HepG2 (cell line): ENCODE measurements around the gene TNFSF12. TPM values are rescaled to one million over a fixed set of nuclear protein-coding genes. Genes with fewer than 3 reads are reported as not detected.

ENCODE experiments used
- ATRX ChIP-seq: sonication (generic); formaldehyde crosslinking; IDR thresholded peaks from 2 replicates; pipeline ENCODE4 v1.4.0; 2020; ENCODE audit warnings: missing genetic modification reagents, borderline replicate concordance
- ERF ChIP-seq: IDR thresholded peaks from 2 replicates; pipeline ENCODE4 v1.6.1; 2018; ENCODE audit warnings: missing biosample characterization, missing genetic modification reagents
- FOSL1 ChIP-seq: sonication (generic); formaldehyde crosslinking; IDR thresholded peaks from 2 replicates; pipeline ENCODE4 v1.9.0; 2021; ENCODE audit warnings: missing genetic modification reagents, borderline replicate concordance
- IRF2 ChIP-seq: IDR thresholded peaks from 2 replicates; pipeline ENCODE4 v1.6.1; 2018; ENCODE audit warnings: missing genetic modification reagents, missing compliant biosample characterization
- ISX ChIP-seq: sonication (generic); formaldehyde crosslinking; conservative IDR thresholded peaks from 2 replicates; pipeline ENCODE4 v1.5.0; 2020; ENCODE audit warnings: missing genetic modification reagents
- MED1 ChIP-seq: sonication (generic); formaldehyde crosslinking; IDR thresholded peaks from 2 replicates; pipeline ENCODE4 v1.4.0; 2020; ENCODE audit warnings: missing genetic modification reagents
- SOX5 ChIP-seq: IDR thresholded peaks from 2 replicates; pipeline ENCODE4 v1.6.1; 2016; ENCODE audit warnings: borderline replicate concordance
- SP2 ChIP-seq: sonication (generic); formaldehyde crosslinking; IDR thresholded peaks from 2 replicates; pipeline ENCODE4 v1.5.1; 2020; ENCODE audit warnings: mild to moderate bottlenecking, missing genetic modification reagents
- TAF1 ChIP-seq: sonication (generic); formaldehyde crosslinking; IDR thresholded peaks from 2 replicates; pipeline ENCODE4 v1.4.0; 2020; ENCODE audit warnings: missing genetic modification reagents
- ZFX ChIP-seq: sonication (generic); formaldehyde crosslinking; IDR thresholded peaks from 2 replicates; pipeline ENCODE4 v1.4.0; 2020; ENCODE audit warnings: mild to moderate bottlenecking, low read depth, missing genetic modification reagents, moderate library complexity
- ZNF281 ChIP-seq: sonication (generic); formaldehyde crosslinking; IDR thresholded peaks from 2 replicates; pipeline ENCODE4 v1.4.0; 2020; ENCODE audit warnings: missing genetic modification reagents, borderline replicate concordance
- ZNF547 ChIP-seq: sonication (generic); formaldehyde crosslinking; IDR thresholded peaks from 2 replicates; pipeline ENCODE4 v1.5.1; 2020; ENCODE audit warnings: mild to moderate bottlenecking, missing genetic modification reagents
- ZNF687 ChIP-seq: sonication (generic); formaldehyde crosslinking; IDR thresholded peaks from 2 replicates; pipeline ENCODE4 v1.5.1; 2020; ENCODE audit warnings: mild to moderate bottlenecking, missing genetic modification reagents, moderate library complexity
- polyA plus RNA-seq, 8 experiments: library from polyadenylated mRNA; depleted of rRNA in 3 of 8; stranded (reverse) in 7 of 8; unstranded in 1 of 8; fragments of >200 nt; fragmentation: Illumina TruSeq in 4 of 8; extraction: Trizol in 4 of 8; gene quantifications; 2 replicates each; pipeline versions ENCODE4 v1.2.1 to v1.2.3, GENCODE V29; 2011 to 2016; ENCODE audit warnings: low read depth in 4 of 8, missing spikeins in 1 of 8, mixed read lengths in 1 of 8; ENCODE audit not compliant: insufficient read depth in 1 of 8
- total RNA-seq, 5 experiments: library from RNA; depleted of rRNA; stranded (reverse); fragments of >200 nt; fragmentation: Illumina TruSeq; extraction: Trizol; gene quantifications; 2 replicates each; pipeline ENCODE4 v1.2.3, GENCODE V29; 2016; ENCODE audit warnings: low read depth in 1 of 5
- TF ChIP-seq, protein P1 (sequence below): sonication (generic); formaldehyde crosslinking; IDR thresholded peaks from 2 replicates; pipeline ENCODE4 v1.8.1; 2023; ENCODE audit warnings: mild to moderate bottlenecking, inconsistent platforms, moderate library complexity, missing genetic modification reagents, borderline replicate concordance
- TF ChIP-seq, protein P2 (sequence below): sonication (generic); formaldehyde crosslinking; IDR thresholded peaks from 2 replicates; pipeline ENCODE4 v1.4.0; 2020; ENCODE audit warnings: missing genetic modification reagents
- TF ChIP-seq, protein P3 (sequence below): sonication (generic); formaldehyde crosslinking; conservative IDR thresholded peaks from 2 replicates; pipeline ENCODE4 v1.4.0; 2020; ENCODE audit warnings: missing genetic modification reagents

TNFSF12 gene
- total and polyA plus RNA-seq, 2 of the 13 experiments (the other 11 are each of a cell fraction or from before 2014, with no cell fraction given) = 0.93 to 7.2 TPM

DNA sequence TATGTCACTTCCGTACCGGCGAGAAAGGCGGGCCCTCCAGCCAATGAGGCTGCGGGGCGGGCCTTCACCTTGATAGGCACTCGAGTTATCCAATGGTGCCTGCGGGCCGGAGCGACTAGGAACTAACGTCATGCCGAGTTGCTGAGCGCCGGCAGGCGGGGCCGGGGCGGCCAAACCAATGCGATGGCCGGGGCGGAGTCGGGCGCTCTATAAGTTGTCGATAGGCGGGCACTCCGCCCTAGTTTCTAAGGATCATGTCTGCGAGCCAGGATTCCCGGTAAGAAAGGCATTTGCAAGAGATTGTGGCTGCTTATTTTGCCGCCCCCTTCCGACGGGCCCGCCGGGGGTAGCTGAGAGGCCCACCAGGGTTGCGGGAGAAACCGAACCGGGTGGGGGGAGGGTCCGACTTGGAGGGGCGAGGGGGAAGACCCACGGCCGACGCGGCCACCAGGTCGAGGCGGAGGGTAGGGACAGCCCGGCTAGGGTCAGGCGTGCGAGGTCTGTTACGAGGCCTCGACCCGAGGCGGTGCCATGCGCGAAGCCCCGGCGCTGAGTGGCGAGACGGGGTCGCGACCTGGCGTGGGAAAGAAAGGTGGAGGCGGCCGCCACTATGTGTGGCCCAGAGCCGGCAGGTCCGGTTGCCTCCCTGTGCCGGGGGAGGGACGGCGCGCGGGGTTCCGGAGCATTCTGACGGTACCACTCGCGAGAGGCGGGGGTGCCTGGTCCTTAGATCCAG, 23.9 kb downstream of the TNFSF12 start (continued):
- TF ChIP-seq FOSL1 (CRISPR knock-in tag) = no peak
- peak; percentile 87 for TF ChIP-seq TAF1
- TF ChIP-seq SOX5 (CRISPR knock-in tag) = no peak
- TF ChIP-seq SP2 (CRISPR knock-in tag) = peak; percentile 100
- peak; percentile 56 for TF ChIP-seq ZNF687 (CRISPR knock-in tag)
- TF ChIP-seq, protein P1, sequence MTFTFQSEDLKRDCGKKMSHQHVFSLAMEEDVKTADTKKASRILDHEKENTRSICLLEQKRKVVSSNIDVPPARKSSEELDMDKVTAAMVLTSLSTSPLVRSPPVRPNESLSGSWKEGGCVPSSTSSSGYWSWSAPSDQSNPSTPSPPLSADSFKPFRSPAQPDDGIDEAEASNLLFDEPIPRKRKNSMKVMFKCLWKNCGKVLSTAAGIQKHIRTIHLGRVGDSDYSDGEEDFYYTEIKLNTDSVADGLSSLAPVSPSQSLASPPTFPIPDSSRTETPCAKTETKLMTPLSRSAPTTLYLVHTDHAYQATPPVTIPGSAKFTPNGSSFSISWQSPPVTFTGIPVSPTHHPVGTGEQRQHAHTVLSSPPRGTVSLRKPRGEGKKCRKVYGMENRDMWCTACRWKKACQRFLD (CRISPR knock-in tag) = peak; percentile 57; the same call in 1 of the 2 replicates
- TF ChIP-seq ISX (CRISPR knock-in tag) = no peak
- TF ChIP-seq ZNF281 (CRISPR knock-in tag) = 0 out of 2 replicates have a peak, but pooled peaks have one; percentile 44
- no peak; the same call in 1 of the 2 replicates for TF ChIP-seq ZFX (CRISPR knock-in tag)
- TF ChIP-seq, protein P2, sequence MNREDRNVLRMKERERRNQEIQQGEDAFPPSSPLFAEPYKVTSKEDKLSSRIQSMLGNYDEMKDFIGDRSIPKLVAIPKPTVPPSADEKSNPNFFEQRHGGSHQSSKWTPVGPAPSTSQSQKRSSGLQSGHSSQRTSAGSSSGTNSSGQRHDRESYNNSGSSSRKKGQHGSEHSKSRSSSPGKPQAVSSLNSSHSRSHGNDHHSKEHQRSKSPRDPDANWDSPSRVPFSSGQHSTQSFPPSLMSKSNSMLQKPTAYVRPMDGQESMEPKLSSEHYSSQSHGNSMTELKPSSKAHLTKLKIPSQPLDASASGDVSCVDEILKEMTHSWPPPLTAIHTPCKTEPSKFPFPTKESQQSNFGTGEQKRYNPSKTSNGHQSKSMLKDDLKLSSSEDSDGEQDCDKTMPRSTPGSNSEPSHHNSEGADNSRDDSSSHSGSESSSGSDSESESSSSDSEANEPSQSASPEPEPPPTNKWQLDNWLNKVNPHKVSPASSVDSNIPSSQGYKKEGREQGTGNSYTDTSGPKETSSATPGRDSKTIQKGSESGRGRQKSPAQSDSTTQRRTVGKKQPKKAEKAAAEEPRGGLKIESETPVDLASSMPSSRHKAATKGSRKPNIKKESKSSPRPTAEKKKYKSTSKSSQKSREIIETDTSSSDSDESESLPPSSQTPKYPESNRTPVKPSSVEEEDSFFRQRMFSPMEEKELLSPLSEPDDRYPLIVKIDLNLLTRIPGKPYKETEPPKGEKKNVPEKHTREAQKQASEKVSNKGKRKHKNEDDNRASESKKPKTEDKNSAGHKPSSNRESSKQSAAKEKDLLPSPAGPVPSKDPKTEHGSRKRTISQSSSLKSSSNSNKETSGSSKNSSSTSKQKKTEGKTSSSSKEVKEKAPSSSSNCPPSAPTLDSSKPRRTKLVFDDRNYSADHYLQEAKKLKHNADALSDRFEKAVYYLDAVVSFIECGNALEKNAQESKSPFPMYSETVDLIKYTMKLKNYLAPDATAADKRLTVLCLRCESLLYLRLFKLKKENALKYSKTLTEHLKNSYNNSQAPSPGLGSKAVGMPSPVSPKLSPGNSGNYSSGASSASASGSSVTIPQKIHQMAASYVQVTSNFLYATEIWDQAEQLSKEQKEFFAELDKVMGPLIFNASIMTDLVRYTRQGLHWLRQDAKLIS (CRISPR knock-in tag) = peak; percentile 59; the same call in 1 of the 2 replicates
- no peak; the same call in 1 of the 2 replicates for TF ChIP-seq ERF
- TF ChIP-seq, protein P3, sequence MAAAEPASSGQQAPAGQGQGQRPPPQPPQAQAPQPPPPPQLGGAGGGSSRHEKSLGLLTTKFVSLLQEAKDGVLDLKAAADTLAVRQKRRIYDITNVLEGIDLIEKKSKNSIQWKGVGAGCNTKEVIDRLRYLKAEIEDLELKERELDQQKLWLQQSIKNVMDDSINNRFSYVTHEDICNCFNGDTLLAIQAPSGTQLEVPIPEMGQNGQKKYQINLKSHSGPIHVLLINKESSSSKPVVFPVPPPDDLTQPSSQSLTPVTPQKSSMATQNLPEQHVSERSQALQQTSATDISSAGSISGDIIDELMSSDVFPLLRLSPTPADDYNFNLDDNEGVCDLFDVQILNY (CRISPR knock-in tag) = peak; percentile 74; the same call in 1 of the 2 replicates
- no peak for TF ChIP-seq MED1
- TF ChIP-seq ZNF547 (CRISPR knock-in tag) = no peak; the same call in 1 of the 2 replicates
- no peak; the same call in none of the 2 replicates for TF ChIP-seq IRF2
- TF ChIP-seq ATRX (CRISPR knock-in tag) = no peak
